Body of pancreas (tissue), 4 donors: Measurements from ENCODE around the gene TMPRSS9.

Experiments used
- POLR2A ChIP-seq, 3 donors: fragments of 450-650 bp; IDR thresholded peaks; one replicate each; pipeline ENCODE4 v1.6.1; 2016; ENCODE audit warnings: antibody characterized with exemption in 3 of 3, mild to moderate bottlenecking in 2 of 3
- TF ChIP-seq, protein P1 (sequence below), 7 experiments: fragments of 450-650 bp in 4 of 7; fragments of 200-600 bp in 3 of 7; sonication (generic) in 3 of 7; IDR thresholded peaks; one replicate each; pipeline ENCODE4 v1.5.1; 2016 to 2019; ENCODE audit warnings: antibody characterized with exemption in 7 of 7

DNA sequence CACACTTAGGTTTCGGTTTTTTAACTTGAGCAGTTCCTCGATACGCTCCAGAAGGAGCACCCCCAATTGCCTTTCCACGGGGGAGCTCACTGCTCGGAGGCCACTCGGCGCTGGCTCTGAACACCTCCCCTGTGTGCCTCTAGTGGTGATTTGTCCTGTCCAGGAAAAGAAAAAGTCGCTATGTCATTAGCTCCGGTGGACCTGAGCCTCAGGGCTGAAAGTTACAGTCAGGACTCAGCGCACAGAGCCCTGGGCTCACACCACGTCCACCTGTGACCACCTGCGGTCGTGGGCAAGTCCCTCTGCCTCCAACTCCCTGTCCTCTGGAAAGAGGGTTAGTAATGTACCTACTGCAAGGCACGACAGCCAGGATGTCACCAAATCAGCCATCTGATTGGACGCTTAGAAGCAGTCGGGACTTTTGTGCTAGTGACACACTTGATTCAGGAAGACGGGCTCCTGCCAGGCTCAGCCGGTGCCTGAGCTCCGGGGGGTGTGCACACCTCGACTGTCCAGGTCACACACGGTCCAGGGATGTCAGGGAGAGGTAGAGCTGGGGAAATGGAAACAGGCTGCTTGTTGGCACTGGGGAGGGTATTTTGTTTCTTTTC is 3.9 kb upstream of the TMPRSS9 start:
- TF ChIP-seq, protein P1, sequence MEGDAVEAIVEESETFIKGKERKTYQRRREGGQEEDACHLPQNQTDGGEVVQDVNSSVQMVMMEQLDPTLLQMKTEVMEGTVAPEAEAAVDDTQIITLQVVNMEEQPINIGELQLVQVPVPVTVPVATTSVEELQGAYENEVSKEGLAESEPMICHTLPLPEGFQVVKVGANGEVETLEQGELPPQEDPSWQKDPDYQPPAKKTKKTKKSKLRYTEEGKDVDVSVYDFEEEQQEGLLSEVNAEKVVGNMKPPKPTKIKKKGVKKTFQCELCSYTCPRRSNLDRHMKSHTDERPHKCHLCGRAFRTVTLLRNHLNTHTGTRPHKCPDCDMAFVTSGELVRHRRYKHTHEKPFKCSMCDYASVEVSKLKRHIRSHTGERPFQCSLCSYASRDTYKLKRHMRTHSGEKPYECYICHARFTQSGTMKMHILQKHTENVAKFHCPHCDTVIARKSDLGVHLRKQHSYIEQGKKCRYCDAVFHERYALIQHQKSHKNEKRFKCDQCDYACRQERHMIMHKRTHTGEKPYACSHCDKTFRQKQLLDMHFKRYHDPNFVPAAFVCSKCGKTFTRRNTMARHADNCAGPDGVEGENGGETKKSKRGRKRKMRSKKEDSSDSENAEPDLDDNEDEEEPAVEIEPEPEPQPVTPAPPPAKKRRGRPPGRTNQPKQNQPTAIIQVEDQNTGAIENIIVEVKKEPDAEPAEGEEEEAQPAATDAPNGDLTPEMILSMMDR (IDR thresholded peaks at IDR 0.05): no peak
- no peak for TF ChIP-seq POLR2A (IDR thresholded peaks at IDR 0.05)
